Suprapubic skin (tissue), 4 donors: ENCODE data around the gene IQCK.

Source experiments
- CTCF ChIP-seq, 2 donors: fragments of 200-600 bp in 1 of 2; fragments of 450-650 bp in 1 of 2; sonication (generic) in 1 of 2; IDR thresholded peaks; one replicate each; pipeline ENCODE4 v1.5.1; 2016 to 2019; ENCODE audit warnings: antibody characterized with exemption in 2 of 2, mild to moderate bottlenecking in 1 of 2, moderate library complexity in 1 of 2
- POLR2A ChIP-seq, 2 donors: fragments of 450-650 bp; IDR thresholded peaks; one replicate each; pipeline ENCODE4 v1.6.1; 2017; ENCODE audit warnings: antibody characterized with exemption in 2 of 2, mild to moderate bottlenecking in 2 of 2, moderate library complexity in 2 of 2
- POLR2AphosphoS5 ChIP-seq, 3 donors: sonication (generic); formaldehyde crosslinking; IDR thresholded peaks; one replicate each; pipeline ENCODE4 v1.6.1; 2017; ENCODE audit warnings: antibody characterized with exemption in 3 of 3

DNA sequence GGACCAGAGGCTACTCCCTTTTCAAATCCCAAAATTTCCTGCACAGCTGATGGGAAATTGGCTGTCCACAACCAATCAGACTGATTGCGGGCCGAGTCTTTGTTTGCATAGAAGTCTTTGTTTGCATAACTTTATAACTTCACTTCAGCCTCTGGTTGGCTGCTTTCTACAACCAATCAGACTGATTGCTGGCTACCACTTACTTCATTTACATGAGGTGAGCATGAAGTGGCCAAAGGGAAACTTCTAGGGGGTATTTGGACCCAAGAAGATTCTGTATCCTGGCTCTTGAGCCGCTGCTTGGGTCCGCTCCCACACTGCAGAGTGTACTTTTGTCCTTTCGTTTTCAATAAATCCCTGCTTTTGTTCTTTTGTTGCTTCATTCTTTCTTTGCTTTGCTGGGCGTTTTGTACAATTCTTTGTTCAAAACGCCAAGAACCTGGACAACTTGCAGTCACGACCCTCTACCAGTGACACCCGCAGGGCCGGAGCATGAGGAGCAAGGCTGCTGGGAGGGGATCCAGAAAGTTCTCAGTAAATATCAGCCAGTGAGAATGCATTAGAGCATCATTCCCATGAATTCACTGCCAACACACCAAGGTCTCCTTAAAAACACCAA lies 67.5 kb downstream of the IQCK start:
- no peak for TF ChIP-seq CTCF (IDR thresholded peaks at IDR 0.05)
- TF ChIP-seq POLR2AphosphoS5 (IDR thresholded peaks at IDR 0.05): no peak
- no peak for TF ChIP-seq POLR2A (IDR thresholded peaks at IDR 0.05)
